K562 (cell line): ENCODE data around the gene LRRC47. TPM values are rescaled to one million over a fixed set of nuclear protein-coding genes. Genes with fewer than 3 reads are reported as not detected.

Experiments used
- CREM ChIP-seq: IDR thresholded peaks from 2 replicates; pipeline ENCODE4 v1.6.1; 2014; ENCODE audit warnings: antibody characterized with exemption, low read depth
- ETV5 ChIP-seq: sonication (generic); formaldehyde crosslinking; IDR thresholded peaks from 2 replicates; pipeline ENCODE4 v1.4.0; 2020; ENCODE audit warnings: low read depth, mild to moderate bottlenecking, missing genetic modification reagents
- HSF4 ChIP-seq: fragments of 250-450 bp; sonication (Bioruptor Pico); IDR thresholded peaks from 2 replicates; pipeline ENCODE4 v2.1.2; 2022; ENCODE audit warnings: mild to moderate bottlenecking, moderate library complexity, borderline replicate concordance
- NR3C1 ChIP-seq: sonication (generic); formaldehyde crosslinking; IDR thresholded peaks from 2 replicates; pipeline ENCODE4 v1.8.1; 2022; ENCODE audit warnings: missing genetic modification reagents
- PTRF ChIP-seq: fragments of 450-650 bp; IDR thresholded peaks from 2 replicates; pipeline ENCODE4 v1.6.1; 2016; ENCODE audit warnings: mild to moderate bottlenecking, missing genetic modification characterization, missing compliant biosample characterization
- ZFP30 ChIP-seq: fragments of 250-450 bp; sonication (Bioruptor Pico); IDR thresholded peaks from 2 replicates; pipeline ENCODE4 v1.8.0; 2022; ENCODE audit warnings: moderate library complexity, mild to moderate bottlenecking, inconsistent platforms, borderline replicate concordance
- ZNF444 ChIP-seq: fragments of 250-450 bp; sonication (Bioruptor Pico); IDR thresholded peaks from 2 replicates; pipeline ENCODE4 v1.4.0; 2020; ENCODE audit warnings: mild to moderate bottlenecking, moderate library complexity
- ZNF75A ChIP-seq: fragments of 450-650 bp; formaldehyde crosslinking; IDR thresholded peaks from 2 replicates; pipeline ENCODE4 v1.4.0; 2020; ENCODE audit warnings: mild to moderate bottlenecking
- ZSCAN29 ChIP-seq: fragments of 450-650 bp; IDR thresholded peaks from 2 replicates; pipeline ENCODE4 v1.6.1; 2017
- polyA plus RNA-seq, 8 experiments: library from polyadenylated mRNA; depleted of rRNA in 4 of 8; stranded (reverse) in 5 of 8; unstranded in 3 of 8; fragments of >200 nt; fragmentation: Nextera tagmentation in 2 of 8; fragmentation: Illumina TruSeq in 1 of 8; extraction: Ambion mirVana in 2 of 8; extraction: Trizol in 1 of 8; gene quantifications; 2 replicates each; pipeline versions ENCODE4 v1.2.1 to v1.2.3, GENCODE V29; 2011 to 2014; ENCODE audit warnings: inconsistent platforms in 1 of 8, missing spikeins in 1 of 8
- total RNA-seq, 7 experiments: library from RNA; depleted of rRNA in 6 of 7; stranded (reverse); fragments of >200 nt in 6 of 7; fragmentation: Illumina TruSeq in 2 of 7; extraction: Trizol in 2 of 7; gene quantifications; 2 replicates each; pipeline versions ENCODE4 v1.2.1 to v1.2.3, GENCODE V29; 2011 to 2021; ENCODE audit warnings: low replicate concordance in 1 of 7
- TF ChIP-seq, protein P1 (sequence below), 2 experiments: fragments of 450-650 bp; IDR thresholded peaks; 2 replicates each; pipeline ENCODE4 v1.6.1; 2016; ENCODE audit warnings: mild to moderate bottlenecking in 2 of 2, borderline replicate concordance in 1 of 2, low read depth in 1 of 2, moderate library complexity in 1 of 2
- TF ChIP-seq, protein P2 (sequence below): fragments of 250-450 bp; sonication (Bioruptor Pico); IDR thresholded peaks from 2 replicates; pipeline ENCODE4 v1.5.0; 2022; ENCODE audit warnings: mild to moderate bottlenecking
- TF ChIP-seq, protein P3 (sequence below): fragments of 250-450 bp; sonication (Bioruptor Pico); IDR thresholded peaks from 2 replicates; pipeline ENCODE4 v1.4.0; 2020; ENCODE audit warnings: mild to moderate bottlenecking, moderate library complexity

LRRC47 gene
- total and polyA plus RNA-seq, 9 of the 15 experiments (the other 6 are each of a cell fraction or from before 2014, with no cell fraction given) = 4.6 to 68.0 (median 35.9) TPM

DNA sequence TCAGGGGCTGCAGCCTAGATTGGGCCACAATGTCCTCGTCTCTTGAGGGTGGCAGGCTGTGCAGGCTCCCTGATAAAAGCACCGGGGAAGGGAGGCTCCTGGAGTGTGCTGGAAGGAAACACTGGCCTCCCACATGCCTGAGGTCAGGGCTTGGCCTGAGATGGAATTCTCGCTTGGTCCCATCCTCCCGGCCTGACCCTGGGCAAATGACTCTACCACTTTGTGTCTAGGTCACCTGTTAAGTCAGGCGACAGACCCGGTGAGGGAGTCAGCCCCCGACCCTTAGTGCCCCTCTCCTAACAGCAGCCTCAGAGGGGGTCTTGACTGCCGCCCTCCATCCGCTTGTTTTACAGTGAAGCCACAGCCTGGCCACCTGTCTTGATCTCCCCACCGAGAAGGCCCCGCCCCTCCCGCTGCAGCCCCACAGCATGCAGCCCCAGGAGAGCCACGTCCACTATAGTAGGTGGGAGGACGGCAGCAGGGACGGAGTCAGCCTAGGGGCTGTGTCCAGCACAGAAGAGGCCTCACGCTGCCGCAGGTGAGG is 21.3 kb downstream of the LRRC47 start (continued):
- TF ChIP-seq, protein P1, sequence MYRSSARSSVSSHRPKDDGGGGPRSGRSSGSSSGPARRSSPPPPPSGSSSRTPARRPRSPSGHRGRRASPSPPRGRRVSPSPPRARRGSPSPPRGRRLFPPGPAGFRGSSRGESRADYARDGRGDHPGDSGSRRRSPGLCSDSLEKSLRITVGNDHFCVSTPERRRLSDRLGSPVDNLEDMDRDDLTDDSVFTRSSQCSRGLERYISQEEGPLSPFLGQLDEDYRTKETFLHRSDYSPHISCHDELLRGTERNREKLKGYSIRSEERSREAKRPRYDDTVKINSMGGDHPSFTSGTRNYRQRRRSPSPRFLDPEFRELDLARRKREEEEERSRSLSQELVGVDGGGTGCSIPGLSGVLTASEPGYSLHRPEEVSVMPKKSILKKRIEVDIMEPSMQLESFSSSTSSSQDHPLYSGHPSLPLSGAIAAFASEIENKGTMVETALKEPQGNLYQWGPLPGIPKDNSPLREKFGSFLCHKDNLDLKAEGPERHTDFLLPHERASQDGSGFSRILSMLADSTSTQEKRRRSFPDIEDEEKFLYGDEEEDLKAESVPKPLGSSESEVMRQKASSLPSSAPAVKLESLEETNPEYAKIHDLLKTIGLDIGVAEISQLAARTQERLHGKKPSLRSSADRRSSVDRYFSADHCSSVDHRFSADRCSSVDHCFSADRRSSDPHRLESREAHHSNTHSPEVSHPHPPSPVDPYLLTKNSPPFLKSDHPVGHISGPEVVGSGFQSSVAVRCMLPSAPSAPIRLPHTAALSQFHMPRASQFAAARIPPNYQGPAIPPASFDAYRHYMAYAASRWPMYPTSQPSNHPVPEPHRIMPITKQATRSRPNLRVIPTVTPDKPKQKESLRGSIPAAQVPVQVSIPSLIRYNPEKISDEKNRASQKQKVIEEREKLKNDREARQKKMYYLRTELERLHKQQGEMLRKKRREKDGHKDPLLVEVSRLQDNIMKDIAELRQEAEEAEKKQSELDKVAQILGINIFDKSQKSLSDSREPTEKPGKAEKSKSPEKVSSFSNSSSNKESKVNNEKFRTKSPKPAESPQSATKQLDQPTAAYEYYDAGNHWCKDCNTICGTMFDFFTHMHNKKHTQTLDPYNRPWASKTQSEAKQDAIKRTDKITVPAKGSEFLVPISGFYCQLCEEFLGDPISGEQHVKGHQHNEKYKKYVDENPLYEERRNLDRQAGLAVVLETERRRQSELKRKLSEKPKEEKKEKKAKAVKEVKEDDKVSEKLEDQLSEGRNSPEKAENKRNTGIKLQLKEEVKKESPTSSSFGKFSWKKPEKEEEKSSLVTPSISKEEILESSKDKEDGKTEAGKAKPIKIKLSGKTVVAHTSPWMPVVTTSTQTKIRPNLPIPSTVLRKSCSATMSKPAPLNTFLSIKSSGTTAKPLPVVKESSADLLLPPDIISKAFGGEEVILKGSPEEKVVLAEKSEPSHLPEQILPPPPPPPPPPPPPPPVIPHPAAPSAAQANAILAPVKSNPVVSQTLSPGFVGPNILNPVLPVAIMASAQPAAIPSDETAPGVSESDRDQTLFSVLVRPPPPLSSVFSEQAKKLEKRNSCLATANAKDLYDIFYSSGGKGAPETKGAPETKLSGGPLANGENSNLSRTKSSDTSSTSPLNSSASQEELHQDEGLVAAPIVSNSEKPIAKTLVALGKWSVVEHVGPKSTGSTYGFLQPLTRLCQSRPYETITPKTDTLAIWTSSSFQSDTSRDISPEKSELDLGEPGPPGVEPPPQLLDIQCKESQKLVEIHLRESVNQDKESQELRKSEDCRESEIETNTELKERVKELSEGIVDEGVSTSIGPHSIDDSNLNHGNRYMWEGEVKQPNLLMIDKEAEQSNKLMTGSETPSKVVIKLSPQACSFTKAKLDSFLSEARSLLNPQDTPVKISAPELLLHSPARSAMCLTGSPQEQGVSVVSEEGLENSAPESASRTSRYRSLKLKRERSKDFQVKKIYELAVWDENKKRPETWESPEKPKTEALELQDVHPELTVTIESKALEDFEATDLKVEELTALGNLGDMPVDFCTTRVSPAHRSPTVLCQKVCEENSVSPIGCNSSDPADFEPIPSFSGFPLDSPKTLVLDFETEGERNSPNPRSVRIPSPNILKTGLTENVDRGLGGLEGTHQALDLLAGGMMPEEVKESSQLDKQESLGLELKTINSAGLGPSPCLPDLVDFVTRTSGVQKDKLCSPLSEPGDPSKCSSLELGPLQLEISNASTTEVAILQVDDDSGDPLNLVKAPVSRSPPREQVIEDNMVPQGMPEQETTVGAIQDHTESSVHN (IDR thresholded peaks at IDR 0.05; ENCODE audit: borderline replicate concordance in 1 of 2, low read depth in 1 of 2) = no peak
- TF ChIP-seq ZFP30 (CRISPR knock-in tag) = no peak
- TF ChIP-seq, protein P2, sequence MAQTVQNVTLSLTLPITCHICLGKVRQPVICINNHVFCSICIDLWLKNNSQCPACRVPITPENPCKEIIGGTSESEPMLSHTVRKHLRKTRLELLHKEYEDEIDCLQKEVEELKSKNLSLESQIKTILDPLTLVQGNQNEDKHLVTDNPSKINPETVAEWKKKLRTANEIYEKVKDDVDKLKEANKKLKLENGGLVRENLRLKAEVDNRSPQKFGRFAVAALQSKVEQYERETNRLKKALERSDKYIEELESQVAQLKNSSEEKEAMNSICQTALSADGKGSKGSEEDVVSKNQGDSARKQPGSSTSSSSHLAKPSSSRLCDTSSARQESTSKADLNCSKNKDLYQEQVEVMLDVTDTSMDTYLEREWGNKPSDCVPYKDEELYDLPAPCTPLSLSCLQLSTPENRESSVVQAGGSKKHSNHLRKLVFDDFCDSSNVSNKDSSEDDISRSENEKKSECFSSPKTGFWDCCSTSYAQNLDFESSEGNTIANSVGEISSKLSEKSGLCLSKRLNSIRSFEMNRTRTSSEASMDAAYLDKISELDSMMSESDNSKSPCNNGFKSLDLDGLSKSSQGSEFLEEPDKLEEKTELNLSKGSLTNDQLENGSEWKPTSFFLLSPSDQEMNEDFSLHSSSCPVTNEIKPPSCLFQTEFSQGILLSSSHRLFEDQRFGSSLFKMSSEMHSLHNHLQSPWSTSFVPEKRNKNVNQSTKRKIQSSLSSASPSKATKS (CRISPR knock-in tag) = peak; percentile 44; the same call in 1 of the 2 replicates
- no peak for TF ChIP-seq ZNF75A (CRISPR knock-in tag)
- TF ChIP-seq PTRF (tag) = no peak
- no peak for TF ChIP-seq ETV5 (CRISPR knock-in tag)
- TF ChIP-seq HSF4 (CRISPR knock-in tag) = no peak
- TF ChIP-seq ZNF444 (CRISPR knock-in tag) = no peak
- TF ChIP-seq, protein P3, sequence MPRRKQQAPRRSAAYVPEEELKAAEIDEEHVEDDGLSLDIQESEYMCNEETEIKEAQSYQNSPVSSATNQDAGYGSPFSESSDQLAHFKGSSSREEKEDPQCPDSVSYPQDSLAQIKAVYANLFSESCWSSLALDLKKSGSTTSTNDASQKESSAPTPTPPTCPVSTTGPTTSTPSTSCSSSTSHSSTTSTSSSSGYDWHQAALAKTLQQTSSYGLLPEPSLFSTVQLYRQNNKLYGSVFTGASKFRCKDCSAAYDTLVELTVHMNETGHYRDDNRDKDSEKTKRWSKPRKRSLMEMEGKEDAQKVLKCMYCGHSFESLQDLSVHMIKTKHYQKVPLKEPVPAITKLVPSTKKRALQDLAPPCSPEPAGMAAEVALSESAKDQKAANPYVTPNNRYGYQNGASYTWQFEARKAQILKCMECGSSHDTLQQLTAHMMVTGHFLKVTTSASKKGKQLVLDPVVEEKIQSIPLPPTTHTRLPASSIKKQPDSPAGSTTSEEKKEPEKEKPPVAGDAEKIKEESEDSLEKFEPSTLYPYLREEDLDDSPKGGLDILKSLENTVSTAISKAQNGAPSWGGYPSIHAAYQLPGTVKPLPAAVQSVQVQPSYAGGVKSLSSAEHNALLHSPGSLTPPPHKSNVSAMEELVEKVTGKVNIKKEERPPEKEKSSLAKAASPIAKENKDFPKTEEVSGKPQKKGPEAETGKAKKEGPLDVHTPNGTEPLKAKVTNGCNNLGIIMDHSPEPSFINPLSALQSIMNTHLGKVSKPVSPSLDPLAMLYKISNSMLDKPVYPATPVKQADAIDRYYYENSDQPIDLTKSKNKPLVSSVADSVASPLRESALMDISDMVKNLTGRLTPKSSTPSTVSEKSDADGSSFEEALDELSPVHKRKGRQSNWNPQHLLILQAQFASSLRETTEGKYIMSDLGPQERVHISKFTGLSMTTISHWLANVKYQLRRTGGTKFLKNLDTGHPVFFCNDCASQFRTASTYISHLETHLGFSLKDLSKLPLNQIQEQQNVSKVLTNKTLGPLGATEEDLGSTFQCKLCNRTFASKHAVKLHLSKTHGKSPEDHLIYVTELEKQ (CRISPR knock-in tag) = no peak
- TF ChIP-seq CREM = peak; percentile 70
- TF ChIP-seq NR3C1 (CRISPR knock-in tag) = no peak
- TF ChIP-seq ZSCAN29 = 0 out of 2 replicates have a peak, but pooled peaks have one; percentile 23
